Measurements from ENCODE around the gene PPFIA1.
"Not testable (repeated sequence)": the region's sequence is repeated elsewhere in the genome, so short reads cannot be mapped to it uniquely, and the experiment has no call there.

The PPFIA1 gene

DNA sequence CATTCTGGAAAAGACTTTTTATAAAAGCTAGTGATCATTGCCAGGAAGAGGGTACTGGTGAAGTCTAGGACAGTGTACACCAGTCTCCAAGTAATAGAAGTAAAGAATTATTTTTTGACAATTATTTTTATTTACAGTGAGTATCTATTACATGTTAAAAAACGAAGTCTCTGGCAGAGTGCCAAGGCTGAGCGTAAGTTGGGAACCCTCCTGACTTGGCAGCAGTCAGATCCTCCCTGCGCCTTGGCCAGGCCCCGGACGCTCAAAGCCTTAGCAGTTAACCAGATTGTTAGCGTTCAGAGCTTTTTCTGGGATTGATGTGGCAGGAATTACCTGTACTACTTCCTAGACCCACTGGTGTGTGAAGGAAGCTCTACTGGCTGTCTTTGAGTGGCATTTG is 89.7 kb downstream of the PPFIA1 start:
- no peak for DNase-seq

DNA sequence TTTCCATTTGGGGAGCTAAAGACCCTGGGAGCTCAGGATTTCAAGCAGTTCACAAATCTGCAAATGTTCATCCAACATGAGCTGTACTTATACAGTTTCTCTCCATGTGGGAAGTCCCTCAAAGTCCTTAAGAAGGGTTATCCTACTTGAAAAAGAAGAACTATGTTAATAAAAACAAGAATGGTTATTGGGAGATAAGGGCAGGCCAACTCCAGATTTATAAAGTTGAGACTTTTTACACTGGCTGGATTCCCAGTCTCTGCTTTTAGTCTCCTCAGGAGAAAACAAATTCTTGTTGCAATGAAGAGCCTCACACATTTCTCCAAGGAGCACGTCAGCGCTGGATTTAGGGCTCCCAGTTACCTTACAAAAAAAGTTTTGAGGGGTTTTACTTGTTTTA is 93.7 kb downstream of the PPFIA1 start:
- no peak for DNase-seq

DNA sequence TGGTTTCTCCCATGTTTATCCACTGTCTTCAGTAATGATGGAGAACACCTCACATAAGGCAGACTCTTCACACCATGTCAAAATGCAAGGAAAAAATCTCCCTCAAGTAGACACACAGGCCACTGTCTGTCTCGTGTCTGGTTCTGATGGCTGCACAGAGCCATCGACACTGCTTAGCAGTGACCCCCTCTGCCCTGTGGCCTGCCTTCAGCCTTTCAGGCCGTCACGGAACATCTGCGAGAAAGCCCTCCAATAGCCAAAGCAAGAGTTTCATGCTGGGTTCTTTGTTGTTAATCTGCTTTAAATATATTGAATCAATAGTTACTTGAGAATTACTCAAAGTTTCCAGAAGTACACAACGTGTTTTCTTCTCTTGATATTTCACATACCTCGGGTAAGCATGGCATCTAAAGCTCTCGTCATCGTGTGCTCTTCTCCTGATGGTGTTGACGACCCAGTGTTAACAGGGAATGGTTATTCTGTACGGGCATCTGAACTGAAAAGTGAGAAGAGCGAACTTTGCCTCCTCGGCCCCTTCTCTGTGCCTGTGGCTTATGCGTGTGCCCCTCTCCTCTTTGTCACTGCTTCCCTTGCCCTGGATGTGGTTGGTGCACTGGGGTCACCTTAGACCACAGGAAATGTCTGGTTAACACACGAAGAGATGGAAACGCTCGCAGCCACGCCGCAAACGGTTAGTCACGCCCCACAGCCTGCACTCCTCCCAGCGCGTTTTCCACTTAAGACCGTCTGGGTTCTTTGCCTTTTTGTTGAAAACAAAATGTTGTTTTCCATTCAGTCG is 94.5 kb downstream of the PPFIA1 start:
- no peak for DNase-seq

DNA sequence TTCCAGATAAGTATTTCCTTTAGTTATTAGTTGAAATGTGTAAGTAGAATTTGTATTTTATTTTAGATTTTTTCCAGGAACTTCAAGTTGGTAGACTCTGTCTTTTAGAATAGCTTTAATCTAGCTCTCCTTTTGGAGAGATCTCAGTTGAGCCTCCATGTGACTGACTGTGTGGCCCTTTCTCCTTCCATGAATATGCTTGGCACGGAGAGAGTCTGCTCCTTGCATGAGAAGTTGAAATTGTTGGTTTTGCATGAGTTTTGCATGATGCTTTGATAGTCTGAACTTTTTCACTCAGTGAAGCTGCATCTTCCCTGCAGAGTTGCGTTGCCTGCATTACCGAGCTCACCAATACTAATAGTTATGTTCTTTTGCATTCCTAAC is 95.0 kb downstream of the PPFIA1 start:
- no peak for DNase-seq

DNA sequence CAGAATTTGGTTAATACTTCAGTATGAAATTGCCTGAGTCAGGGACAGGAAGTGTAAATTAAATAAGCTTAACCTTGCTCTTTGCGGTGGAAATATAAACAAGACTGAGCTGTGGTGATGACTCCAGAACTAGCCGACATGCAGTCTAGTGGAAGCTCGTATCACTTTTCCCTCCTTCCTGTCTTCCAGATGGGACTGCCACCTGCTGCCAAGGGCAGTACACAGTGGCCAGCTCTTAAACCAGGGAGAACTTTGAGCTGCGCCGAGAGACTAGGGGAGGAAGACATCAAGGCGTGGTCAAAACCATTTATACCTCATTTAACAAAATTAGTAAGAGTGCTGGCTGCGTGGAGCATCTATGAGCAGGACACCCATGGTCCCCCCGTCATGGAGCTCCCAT is 96.6 kb downstream of the PPFIA1 start:
- no peak for DNase-seq

DNA sequence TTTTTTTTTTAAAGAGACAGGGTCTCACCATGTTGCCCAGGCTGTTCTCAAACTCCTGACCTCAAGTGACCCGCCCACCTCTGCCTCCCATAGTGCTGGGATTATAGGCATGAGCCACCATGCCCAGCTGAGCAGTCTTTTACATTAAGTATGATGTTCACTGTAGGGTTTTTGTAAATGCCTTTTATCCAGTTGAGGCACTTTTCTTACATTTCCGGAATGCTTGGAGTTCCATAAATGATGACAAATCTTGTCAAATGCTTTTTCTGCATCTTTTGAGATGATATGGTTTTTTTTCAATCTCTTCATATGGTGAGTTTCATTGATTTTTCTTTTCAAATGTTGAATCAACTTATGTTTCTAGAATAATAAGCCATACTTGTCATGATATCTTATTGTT is 98.5 kb downstream of the PPFIA1 start:
- no peak for DNase-seq

DNA sequence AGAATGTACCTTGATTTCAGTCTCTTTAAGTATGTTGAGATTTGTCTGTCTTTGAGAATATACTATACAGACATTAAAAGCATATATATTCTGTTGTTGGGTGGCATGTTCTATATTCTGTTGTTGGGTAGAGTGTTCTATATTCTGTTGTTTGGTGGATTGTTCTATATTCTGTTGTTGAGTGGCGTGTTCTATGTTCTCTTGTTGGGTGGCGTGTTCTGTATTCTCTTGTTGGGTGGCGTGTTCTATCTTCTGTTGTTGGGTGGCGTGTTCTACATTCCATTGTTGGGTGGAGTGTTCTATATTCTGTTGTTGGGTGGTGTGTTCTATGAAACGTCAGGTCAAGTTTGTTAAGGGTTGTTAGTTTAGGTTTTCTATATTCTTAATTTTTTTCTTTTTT is 100.8 kb downstream of the PPFIA1 start:
- DNase-seq = no peak

DNA sequence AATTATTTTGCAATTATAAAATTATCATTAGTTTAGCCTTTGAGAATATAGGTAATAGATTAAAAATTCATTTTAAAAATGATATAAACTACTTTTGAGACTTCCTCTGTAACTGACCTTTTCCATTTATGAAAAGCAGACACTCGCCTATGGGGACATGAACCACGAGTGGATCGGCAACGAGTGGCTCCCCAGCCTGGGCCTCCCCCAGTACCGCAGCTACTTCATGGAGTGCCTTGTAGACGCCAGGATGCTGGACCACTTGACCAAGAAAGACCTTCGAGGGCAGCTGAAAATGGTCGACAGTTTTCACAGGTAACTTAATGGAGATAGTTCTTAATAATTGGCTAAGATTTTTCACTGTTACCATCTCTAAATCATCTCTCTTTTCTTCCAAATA is 101.6 kb downstream of the PPFIA1 start:
- DNase-seq = no peak

DNA sequence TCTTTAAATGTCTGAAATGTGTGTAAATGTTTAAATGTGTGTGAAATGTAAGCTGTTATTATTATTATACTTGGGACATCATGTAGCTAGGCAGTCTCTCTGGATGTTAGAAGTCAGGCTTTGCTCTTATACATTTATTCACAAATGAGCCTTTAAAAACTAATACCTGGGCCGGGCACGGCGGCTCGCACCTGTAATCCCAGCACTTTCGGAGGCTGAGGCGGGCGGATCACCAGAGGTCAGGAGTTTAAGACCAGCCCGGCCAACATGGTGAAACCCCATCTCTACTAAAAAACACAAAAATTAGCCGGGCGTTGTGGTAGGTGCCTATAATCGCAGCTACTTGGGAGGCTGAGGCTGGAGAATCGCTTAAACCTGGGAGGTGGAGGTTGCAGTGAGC is 106.1 kb downstream of the PPFIA1 start:
- DNase-seq = no peak

DNA sequence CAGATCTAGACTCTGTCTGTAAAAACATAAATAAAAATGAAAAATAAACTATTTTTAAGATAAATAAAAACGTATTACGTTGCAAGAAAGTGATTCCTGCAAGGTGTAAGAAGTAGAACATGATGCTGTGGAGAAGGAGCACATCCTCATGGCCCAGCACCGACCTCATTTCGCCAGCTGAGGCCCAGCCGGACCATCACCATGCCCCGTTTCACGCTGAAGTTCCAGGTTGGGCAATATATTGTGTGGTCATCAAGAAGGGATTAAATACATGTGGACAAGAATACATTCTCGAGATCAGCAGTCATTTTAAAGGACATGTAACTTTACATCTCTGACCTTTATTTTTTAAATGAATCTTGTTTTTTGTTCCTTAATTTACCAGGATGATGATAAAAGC is 107.2 kb downstream of the PPFIA1 start:
- no peak for DNase-seq

DNA sequence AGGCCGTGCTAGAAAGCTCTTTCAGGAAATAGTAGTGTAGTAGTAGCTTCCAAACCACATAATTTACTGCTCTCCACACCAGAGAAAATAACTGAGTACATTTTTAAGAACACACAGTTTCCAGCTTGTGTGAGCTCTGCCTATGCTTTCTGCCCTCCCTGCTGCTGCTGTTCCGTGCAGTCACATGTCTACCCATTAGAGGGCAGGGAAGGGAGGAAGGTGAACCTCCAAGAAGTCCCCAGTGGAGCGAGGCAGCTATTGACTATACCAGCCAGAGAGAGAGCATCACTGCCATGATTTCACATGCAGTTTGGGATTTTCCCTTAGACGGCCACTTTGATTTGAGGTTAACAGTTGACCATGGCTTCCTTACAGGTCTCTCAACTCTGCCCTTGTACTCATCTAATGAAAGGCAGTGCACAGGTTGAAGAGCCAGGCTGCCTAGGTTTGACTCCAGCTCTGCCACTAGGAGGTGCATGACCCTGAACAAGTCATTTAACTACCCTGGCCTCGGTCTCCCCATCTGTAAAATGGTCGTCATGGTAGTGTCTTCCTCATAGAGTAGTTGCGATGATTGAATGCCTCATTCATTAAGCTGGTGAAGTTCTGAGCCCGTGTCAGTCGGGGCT is 108.1 kb downstream of the PPFIA1 start:
- no peak for DNase-seq

DNA sequence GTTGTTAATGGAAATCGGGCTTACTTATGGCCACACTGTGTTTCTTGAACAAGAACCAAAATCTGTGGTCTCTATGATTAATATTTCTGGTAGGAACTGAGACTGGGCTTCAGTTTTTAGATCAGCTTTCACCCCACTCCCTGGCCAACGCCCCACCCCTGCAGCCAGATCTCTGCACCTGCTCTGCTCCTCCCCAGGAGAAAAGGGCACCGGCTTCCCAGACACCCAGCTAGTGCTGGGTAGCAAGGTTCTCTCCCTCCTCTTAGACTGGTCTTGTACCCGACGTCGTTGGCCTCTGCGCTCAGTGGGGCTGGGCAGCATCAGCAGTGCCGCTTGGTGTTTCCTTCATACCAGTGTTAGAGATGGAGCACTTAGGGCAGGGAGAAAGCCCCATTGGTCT is 110.9 kb downstream of the PPFIA1 start:
- no peak for DNase-seq

DNA sequence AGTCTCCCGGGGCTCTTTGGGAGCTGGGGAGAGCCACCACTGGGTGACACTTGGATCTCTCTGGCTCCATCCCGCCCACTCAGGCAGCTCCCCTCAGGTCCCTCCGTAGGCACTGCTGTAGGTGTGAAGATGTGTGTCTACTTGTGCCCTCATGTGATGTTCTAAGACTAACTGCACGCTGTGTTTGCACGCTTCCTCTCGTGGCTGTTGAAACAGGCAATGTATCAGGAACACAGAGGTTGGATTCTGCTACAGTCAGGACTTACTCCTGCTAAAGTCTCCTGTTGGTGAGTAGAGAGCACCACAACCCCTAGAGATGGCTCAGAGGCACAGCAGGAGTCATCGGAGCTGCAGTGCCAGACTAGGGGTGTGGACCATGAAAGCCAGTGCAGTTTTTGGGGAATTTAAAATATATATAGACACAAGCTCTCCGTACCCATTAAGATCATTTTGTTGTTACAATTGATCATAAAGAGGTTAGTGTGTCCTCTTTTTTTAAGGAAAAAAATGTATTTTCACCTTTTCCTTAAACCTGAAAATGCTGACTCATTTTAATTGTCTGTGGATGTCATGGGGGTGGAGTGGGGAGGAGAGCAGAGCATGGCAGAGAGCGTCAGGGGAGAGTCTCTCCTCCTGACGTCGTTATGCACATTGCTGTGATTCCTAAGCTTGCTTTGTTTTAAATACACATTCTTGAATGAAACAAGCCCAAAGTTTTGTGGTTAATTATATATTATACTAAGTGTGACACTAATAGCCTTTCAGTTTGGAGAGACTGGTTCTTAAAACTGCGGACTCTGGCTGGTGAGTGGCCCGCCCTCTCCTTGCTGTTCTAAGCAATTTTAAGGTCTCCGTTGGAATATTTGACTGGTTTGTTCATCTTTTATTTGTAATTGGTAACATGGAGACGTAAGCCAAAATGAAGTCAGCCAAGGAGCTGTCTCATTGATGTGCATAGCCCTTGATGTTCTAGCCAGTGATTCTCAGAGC is 111.7 kb downstream of the PPFIA1 start:
- DNase-seq = no peak

DNA sequence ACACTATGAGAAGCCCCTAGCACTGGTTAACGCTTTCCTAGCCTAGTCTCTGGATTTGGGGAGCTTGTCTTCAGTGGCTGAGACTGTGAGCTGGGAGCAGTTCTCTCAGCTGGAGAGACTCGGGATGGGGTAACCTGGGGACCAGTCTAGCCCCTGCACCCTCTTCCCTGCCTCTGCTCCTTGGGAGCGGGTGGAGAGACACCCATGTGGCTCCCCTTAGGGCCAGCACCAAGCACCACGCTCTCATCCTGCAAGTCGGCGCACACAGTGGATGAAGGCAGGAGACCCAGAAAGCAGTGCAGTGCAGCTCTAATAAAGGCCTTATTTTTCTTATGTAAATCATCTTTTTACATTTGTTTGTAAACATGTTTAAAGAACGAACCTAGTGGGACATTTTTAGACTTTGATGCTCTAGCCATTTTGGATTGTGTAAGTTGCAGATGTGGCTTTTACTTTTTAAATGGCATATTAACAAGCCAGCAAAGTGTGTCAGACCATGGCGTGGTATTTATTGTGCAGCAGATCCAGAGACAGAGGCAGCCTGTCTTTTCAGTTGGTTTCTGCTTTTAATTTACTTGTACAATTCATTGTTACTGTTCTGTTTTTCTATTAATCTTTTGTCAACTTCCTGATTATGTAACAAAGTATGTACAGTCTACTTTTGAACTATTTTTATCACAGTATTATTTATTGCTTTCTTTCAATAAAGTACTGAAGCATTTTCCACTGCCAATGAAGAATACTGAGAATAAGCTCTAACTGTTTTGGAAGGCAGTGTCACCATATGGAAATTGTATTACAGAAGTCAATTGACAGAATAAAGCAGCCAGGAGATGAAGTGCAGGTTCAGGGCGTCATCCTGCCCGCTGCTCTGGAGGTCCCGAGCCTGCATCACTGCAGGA is 113.4 kb downstream of the PPFIA1 start:
- no peak for DNase-seq

DNA sequence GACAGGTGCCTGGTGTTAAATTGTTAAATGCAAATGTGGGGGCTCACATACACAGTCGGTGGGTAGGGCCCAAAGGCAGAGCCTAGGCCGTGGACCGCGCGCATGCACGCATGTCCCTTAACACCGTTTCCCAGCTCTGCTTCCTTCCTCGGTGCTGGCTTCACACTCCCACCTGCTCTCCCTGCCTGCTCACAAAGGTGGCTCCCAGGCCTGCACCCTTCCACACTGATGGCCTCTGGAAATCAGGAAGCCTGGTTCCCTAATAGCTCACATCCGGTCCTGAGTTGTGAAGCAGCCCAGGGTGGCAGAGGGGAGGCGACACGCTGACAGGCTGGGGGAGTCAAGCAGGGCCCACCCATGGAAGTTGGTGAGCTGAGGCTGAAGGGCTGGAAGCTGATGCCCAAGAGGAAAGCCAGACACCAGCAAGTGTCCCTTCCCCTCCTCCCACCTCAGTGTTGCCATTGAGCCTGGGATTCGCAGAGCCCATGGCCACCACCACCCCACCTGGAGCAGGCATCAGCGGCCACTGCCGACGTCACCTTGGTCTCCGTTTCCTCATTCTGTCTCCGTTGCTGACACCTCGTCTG is 114.2 kb downstream of the PPFIA1 start:
- DNase-seq = no peak

DNA sequence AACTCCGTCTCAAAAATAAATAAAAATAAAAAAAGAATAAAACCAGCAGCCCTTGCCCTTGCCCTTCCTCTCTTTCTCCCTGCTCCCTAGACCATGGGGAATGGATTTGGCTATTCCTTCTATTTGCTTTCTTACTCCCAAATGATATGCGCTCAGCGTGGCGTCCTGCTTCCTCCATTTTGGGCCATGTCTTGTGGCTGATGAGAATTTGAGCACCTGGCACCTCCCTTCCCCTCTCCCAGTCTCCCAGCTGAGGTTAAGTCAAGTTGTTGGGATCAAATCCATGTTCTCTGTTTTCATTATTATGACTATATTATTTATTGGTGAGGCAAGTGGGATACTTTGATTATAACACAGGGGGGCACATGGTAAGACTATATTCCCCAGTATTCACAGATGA is 117.1 kb downstream of the PPFIA1 start:
- no peak for DNase-seq

DNA sequence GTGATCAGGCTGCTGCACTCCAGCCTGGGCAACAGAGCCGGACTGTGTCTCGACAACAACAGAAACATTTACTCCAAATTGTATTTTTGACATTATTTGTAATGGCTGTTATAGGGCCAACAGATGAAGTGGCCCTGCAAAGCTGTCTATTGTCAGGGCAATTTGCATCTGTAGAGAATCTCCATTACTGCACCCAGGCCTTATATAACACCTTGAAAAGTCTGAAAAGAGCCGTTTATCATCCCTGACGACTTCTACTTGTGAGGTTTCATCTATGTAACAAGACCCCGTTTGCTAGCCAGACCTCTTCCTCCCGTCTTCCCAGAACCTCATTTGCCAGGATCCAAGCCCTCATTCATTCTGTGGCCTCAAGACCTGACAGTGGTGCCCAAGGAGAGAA is 118.7 kb downstream of the PPFIA1 start:
- no peak for DNase-seq

DNA sequence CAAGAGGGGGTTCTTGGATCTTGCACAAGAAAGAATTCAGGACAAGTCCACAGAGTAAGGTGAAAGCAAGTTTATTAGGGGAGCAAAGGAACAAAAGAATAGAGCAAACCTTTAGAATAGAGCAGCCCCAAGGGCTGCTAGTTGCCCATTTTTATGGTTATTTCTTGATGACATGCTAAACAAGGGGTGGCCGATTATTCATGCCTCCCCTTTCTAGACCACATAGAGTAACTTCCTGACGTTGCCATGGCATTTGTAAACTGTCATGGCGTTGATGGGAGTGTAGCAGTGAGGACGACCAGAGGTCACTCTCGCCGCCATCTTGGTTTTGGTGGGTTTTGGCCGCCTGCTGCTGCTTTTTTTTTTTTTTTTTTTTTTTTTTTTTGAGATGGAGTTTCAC is 120.4 kb downstream of the PPFIA1 start:
- not testable (repeated sequence) for DNase-seq

DNA sequence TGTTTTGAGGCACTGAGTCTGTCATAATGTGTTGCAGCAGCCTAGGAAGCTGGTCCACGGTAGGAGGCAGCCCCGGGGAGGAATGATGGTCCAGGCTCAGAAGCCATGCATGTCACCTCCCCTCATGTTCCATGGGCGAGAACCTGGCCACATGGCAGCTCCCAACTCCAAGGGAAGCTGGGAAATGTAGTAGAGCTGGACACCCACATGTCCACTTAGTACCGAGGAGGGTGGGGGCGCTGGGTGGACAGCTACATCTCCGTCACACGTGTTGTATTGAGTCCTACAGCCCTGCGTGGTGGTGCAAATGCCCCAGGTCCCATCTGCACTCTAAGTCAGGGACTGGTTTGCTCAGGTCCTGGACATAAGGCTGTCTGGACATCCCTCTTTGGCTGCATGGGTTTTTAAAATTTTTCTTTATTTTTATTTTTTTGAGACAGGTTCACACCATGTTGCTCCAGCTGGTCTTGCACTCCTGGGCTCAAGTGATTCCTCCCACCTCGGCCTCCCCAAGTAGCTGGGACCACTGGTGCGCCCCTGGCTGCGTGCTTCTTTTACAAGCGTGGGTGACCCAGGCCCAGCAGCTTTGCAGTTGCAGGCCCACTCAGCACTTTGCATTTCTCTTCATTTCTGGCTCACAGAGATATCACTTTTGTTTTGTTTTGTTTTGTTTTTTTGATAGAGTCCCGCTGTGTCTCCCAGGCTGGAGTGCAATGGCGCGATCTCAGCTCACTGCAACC is 123.9 kb downstream of the PPFIA1 start:
- no peak for DNase-seq

DNA sequence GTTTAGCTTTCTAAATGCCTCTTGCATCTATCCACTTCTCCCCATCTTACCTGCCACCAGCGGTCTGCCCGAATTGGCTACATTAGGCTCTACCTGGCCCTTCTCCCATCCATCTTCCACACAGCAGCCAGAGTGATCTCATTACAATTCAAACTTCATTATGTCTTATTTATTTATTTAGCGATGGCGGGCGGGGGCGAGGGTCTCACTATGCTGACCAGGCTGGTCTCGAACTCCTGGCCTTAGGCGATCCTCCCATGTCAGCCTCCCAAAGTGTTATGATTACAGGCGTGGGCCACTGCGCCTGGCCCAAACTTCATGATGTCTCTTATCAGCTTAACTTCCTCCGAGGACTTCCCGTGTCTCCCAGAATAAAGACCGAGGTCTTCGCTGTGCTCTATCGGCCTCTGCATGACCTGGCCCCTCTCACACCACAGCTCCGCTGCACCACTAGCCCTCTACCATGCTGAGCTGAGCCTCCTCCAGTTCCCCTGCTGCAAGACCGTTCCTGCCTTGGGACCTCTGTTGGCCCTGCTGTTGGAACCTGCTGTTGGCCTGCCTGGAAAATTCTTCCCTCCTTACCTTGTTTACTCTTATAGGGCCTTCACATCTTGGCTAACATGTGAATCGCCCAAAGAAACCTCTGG is 127.0 kb downstream of the PPFIA1 start:
- DNase-seq = no peak

All from NCI-H774 (cell line).